ENCODE data around the gene MAPK4.
"Not testable (repeated sequence)": the region's sequence is repeated elsewhere in the genome, so short reads cannot be mapped to it uniquely, and the experiment has no call there.

MAPK4 gene

DNA sequence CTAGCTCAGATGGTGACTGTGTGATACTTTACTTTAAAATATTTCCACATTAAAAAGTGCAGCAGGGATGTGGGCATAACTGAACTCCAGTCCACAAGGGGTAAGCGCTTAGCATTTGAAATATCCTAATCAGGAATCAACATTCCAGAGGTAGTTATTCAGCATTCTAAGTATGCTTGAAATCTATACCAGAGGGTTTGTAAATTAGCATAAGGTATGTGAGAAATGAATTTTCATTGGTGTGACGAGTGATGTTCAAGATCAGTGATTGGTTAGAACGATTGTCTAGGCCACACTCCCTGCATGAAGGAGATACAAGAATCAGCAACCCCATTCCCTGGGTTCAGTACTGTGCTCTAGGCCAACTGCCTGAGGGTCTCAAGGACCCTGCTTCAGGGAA lies 42.6 kb downstream of the MAPK4 start:
- Mint-ChIP-seq H3K27ac (no peak overlapping the region), H3K9me3 (peaks cover 6% of the 10 kb centered on the region), H3K27me3 (peaks cover 15% of the 10 kb centered on the region), H3K4me3 (no peak overlapping the region), H3K4me1 (no peaks in the 10 kb centered on the region), H3K36me3 (no peaks in the 10 kb centered on the region)
- no peak for ATAC-seq

DNA sequence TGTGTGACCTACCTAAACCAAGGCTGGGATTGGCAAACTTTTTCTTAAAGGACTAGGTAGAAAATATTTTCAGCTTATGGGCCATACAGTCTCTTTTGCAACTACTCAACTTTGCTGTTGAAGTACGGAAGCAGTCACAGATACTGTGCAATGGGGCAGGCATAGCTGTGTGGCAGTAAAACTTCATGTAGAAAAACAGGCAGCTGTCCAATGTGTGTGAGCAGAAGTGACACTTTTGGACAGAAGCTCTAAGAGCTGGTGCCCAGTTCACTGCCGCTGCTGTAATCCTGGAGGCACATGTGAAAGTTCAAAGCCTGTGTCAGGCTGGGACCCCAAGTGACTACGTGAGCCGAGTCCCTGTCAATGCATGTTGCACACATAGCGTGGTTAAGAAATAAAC lies 46.7 kb downstream of the MAPK4 start:
- Mint-ChIP-seq H3K36me3 (no peaks in the 10 kb centered on the region), H3K27ac (no peak overlapping the region), H3K4me1 (no peaks in the 10 kb centered on the region), H3K27me3 (peaks cover 2% of the 10 kb centered on the region), H3K9me3 (peaks cover 5% of the 10 kb centered on the region), H3K4me3 (no peak overlapping the region)
- ATAC-seq: no peak

DNA sequence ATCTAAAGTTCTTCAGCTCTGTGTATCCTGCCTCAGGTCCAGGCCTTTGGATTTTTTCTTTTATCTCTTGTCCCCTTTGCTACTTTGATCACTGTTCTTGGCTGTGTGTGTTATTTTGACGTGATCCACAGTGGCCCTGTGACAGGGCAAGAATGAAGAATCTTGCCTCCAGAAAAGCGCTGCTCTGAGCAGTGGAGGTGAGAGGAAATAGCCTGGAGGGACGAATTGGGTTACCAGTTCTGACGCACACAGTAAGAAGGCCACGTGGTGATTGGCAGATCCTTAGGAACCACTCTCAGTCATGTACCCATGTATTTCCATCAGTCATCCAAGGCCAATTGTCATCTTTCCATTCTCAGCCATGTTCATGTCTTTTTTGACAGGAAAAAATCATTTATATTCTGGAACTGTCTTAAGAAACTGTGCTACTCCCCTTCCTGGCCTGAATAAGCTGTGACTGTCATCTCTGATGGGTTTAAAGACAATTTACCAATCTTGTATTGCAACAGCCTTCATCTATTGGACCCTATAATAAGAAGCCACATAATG lies 47.6 kb downstream of the MAPK4 start:
- no peaks in the 10 kb centered on the region for H3K4me1 Mint-ChIP-seq
- H3K4me3 Mint-ChIP-seq: no peak overlapping the region
- no peaks in the 10 kb centered on the region for H3K27me3 Mint-ChIP-seq
- H3K27ac Mint-ChIP-seq: no peak overlapping the region
- H3K9me3 Mint-ChIP-seq: peaks cover 3% of the 10 kb centered on the region
- ATAC-seq: no peak
- H3K36me3 Mint-ChIP-seq: no peaks in the 10 kb centered on the region

DNA sequence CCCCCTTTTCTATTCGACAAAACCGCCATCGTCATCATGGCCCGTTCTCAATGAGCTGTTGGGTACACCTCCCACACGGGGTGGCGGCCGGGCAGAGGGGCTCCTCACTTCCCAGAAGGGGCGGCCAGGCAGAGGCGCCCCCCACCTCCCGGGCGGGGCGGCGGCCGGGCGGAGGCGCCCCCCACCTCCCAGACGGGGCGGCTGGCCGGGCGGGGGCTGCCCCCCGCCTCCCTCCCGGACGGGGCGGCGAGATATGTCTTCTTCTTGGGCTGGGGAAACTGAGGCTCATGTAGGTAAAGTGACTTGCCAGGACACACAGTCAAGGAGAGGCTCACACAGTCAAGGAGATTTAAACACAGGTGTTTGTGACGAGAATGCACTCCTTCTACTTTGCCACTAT lies 49.3 kb downstream of the MAPK4 start:
- not testable (repeated sequence) for H3K9me3 Mint-ChIP-seq, H3K4me1 Mint-ChIP-seq, H3K4me3 Mint-ChIP-seq, H3K27me3 Mint-ChIP-seq, H3K36me3 Mint-ChIP-seq, H3K27ac Mint-ChIP-seq, ATAC-seq

DNA sequence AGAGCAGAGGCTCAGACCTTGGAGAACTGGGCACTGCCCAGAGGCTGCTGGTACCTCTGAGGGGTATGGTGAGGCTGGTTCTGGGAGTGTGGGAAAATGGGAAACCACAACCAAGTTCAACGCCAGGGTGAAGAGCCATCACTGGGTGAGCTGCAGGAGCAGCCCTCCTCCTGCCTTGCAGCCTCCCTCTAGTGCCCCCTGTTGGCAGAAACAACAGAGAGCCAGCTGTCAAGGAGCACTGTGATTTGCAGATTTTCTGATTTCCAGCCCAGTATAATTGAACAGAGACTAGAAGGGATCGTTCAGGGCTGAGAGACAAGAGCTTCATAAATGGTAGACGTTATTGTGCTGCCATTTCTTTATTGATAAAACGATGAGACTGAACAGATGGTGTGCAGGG lies 50.5 kb downstream of the MAPK4 start:
- ATAC-seq: no peak
- Mint-ChIP-seq H3K27ac (no peak overlapping the region), H3K27me3 (no peaks in the 10 kb centered on the region), H3K4me1 (no peaks in the 10 kb centered on the region), H3K36me3 (no peaks in the 10 kb centered on the region), H3K9me3 (peaks cover 7% of the 10 kb centered on the region), H3K4me3 (no peak overlapping the region)

DNA sequence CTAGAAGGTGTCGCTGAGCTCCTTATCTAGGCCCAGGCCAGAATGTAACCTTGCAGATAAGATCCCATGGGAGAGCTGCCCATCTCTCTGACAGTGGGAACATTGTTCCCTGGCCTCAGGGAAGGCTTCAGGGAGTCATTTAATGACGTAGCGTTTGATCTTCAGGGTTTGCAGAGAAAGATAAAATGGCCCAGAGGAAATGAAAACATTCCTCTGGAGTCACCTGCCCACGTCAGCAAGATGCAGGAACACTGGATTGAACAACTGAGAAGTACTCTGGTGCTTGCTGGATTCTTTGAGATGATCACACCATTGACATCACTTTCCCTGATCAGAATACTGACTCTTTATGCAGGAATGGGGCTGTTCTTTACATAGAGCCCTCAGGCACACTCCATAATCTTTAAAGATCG lies 51.6 kb downstream of the MAPK4 start:
- Mint-ChIP-seq H3K36me3 (no peaks in the 10 kb centered on the region), H3K27ac (no peak overlapping the region), H3K9me3 (peaks cover 7% of the 10 kb centered on the region), H3K27me3 (no peaks in the 10 kb centered on the region), H3K4me3 (no peak overlapping the region), H3K4me1 (no peaks in the 10 kb centered on the region)
- ATAC-seq: no peak

DNA sequence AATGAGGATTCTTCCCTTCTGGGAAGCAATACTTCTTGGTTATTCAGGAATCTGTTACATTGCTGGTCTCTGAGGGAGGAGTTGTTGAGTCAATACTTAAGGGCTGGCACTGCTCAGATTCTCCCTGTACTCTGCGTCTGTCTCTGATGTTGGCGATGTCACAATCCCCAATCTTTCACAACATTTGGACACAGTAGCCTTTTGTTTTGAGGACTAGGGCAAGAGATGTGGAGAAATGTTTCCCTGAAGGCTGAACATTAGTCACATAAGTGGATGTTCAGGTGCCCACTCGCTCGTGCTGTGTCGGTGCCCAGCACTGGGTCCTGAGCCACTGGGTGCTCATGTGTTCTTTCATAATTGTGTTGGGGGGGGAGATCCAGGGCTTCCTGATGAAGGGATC lies 55.0 kb downstream of the MAPK4 start:
- no peak overlapping the region for H3K27ac Mint-ChIP-seq
- H3K4me1 Mint-ChIP-seq: no peaks in the 10 kb centered on the region
- no peaks in the 10 kb centered on the region for H3K36me3 Mint-ChIP-seq
- H3K27me3 Mint-ChIP-seq: no peaks in the 10 kb centered on the region
- H3K9me3 Mint-ChIP-seq: peaks cover 4% of the 10 kb centered on the region
- no peak overlapping the region for H3K4me3 Mint-ChIP-seq
- peak; percentile 35 for ATAC-seq

DNA sequence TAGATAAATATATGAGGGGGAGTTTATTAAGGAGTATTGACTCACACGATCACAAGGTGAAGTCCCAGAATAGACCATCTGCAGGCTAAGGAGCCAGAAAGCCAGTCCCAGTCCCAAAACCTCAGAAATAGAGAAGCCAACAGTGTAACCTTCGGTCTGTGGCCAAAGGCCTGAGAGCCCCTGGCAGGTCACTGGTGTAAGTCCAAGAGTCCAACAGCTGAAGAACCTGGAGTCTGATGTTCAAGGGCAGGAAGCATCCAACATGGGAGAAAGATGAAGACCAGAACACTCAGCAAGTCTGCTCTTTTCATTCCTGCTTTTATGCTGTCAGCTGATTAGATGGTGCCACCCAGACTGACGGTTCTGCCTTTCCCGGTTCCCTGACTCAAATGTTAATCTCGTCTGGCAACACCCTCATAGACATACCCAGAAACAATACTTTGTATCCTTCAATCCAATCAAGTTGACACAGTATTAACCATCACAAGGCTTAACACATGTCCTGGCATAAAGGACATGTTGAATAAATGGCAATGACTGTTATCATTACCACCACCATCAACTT lies 56.7 kb downstream of the MAPK4 start:
- peaks cover 4% of the 10 kb centered on the region for H3K9me3 Mint-ChIP-seq
- no peaks in the 10 kb centered on the region for H3K4me1 Mint-ChIP-seq
- H3K4me3 Mint-ChIP-seq: no peak overlapping the region
- H3K27me3 Mint-ChIP-seq: no peaks in the 10 kb centered on the region
- no peak for ATAC-seq
- H3K27ac Mint-ChIP-seq: no peak overlapping the region
- no peaks in the 10 kb centered on the region for H3K36me3 Mint-ChIP-seq

DNA sequence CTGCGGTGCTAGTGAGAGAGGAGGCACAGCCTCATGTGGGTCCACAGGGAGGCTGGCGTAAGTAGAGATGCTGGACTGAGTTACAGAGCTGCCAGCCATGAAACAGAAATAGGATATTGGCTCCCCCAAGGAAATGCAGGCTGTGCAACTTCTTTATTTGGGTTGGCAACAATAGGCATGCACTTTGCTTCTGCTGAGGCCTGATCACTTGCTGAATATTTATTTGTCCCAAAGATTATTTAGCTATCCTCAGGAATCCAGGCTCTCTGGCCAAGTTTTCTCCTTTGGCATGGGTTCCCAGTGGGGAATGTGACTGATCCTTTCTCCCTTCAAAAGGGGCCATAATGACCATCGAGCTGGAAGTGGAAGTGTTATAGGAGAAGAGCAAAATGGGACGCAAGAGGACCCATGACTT lies 60.0 kb downstream of the MAPK4 start:
- no peaks in the 10 kb centered on the region for H3K4me1 Mint-ChIP-seq
- H3K9me3 Mint-ChIP-seq: peaks cover 4% of the 10 kb centered on the region
- no peak for ATAC-seq
- no peaks in the 10 kb centered on the region for H3K36me3 Mint-ChIP-seq
- peaks cover 10% of the 10 kb centered on the region for H3K27me3 Mint-ChIP-seq
- no peak overlapping the region for H3K27ac Mint-ChIP-seq
- H3K4me3 Mint-ChIP-seq: no peak overlapping the region

DNA sequence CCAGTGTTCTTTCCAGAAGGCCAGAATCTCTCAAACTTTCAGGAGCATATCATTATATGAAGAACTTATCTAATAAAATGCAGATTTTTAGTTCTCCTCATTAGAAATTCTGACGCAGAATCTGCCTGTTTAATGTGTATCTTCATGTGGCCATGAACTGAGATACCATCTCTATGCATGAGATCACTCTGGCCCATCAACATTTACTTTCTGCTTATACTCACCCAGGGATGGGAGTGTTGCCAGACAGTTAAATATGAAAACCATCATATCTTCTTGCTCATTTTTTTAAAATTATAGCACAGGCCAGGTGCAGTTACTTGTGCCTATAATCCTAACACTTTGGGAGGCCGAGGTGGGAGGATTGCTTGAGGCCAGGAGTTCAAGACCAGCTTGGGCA lies 60.4 kb downstream of the MAPK4 start:
- Mint-ChIP-seq H3K27ac (no peak overlapping the region), H3K4me1 (no peaks in the 10 kb centered on the region), H3K4me3 (no peak overlapping the region), H3K27me3 (peaks cover 10% of the 10 kb centered on the region), H3K36me3 (no peaks in the 10 kb centered on the region), H3K9me3 (peaks cover 4% of the 10 kb centered on the region)
- ATAC-seq: no peak

DNA sequence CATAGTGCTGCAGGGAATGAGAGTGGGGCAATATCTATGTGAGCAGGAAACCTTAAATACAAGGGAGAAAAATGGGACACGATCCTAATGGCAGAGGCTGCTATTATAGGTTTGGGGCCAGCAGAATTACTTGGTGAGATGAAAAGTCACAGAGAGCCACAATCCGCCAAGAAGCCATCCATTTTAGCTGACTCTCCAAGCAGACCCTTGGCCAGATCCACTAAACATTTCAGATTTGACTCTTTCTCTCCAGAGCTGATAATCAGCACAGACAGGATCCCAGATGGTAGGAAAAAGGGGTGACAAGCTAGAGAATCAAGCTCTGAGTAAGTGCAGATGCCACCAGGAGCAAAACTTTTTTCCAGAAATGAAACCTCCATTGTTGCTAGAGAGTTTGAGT lies 61.5 kb downstream of the MAPK4 start:
- Mint-ChIP-seq H3K27ac (no peak overlapping the region), H3K4me3 (no peak overlapping the region), H3K36me3 (no peaks in the 10 kb centered on the region), H3K4me1 (no peaks in the 10 kb centered on the region), H3K9me3 (peaks cover 4% of the 10 kb centered on the region), H3K27me3 (peaks cover 10% of the 10 kb centered on the region)
- no peak for ATAC-seq

DNA sequence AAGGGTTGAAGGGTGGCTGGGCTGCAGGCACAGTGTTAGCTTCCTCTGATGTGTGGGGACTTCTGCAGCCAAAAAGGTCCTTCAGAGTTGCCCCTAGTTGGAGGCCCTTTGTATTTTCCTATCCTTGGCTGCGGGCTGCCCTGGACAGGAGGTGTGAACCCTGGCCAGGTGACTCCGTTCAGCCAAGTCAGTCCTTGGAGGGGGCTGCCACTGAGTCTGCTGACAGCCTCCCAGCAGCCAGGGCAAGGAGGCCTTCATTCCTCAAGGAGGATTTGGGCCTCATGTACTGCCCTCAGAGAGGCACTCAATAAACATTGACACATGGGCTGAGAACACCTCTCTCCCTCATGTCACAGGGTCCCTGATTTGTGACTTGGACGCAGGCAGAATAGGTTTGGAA lies 62.4 kb downstream of the MAPK4 start:
- peaks cover 4% of the 10 kb centered on the region for H3K9me3 Mint-ChIP-seq
- no peaks in the 10 kb centered on the region for H3K36me3 Mint-ChIP-seq
- H3K27ac Mint-ChIP-seq: no peak overlapping the region
- ATAC-seq: no peak
- H3K27me3 Mint-ChIP-seq: peaks cover 10% of the 10 kb centered on the region
- no peak overlapping the region for H3K4me3 Mint-ChIP-seq
- H3K4me1 Mint-ChIP-seq: no peaks in the 10 kb centered on the region

DNA sequence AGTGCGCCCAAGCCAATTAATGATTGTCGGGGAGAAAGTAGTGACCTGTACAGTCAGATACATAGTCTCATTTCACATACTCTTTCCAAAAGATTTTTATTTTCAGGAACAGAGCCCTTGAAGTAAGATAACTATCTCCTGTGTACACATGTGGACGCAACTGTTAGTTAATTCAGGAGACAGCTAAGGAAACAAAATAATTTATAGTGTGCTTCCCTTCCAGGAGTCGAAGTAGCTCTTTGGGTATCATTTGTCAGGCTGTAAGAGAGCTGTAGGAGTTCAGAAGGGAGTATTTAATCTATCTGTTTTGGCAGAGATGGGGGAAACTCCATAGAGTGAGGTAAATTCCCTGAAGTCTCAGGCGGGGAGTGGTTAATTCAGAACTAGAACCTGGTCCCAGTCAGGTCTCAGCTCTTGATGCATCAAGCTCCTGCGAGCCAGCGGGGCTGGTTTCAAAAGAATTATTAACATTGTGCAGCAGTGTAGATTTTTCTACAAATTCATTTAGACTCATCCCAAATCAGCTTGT lies 63.0 kb downstream of the MAPK4 start:
- Mint-ChIP-seq H3K36me3 (no peaks in the 10 kb centered on the region), H3K4me1 (no peaks in the 10 kb centered on the region), H3K9me3 (peaks cover 4% of the 10 kb centered on the region), H3K27me3 (peaks cover 10% of the 10 kb centered on the region), H3K27ac (no peak overlapping the region), H3K4me3 (no peak overlapping the region)
- no peak for ATAC-seq

DNA sequence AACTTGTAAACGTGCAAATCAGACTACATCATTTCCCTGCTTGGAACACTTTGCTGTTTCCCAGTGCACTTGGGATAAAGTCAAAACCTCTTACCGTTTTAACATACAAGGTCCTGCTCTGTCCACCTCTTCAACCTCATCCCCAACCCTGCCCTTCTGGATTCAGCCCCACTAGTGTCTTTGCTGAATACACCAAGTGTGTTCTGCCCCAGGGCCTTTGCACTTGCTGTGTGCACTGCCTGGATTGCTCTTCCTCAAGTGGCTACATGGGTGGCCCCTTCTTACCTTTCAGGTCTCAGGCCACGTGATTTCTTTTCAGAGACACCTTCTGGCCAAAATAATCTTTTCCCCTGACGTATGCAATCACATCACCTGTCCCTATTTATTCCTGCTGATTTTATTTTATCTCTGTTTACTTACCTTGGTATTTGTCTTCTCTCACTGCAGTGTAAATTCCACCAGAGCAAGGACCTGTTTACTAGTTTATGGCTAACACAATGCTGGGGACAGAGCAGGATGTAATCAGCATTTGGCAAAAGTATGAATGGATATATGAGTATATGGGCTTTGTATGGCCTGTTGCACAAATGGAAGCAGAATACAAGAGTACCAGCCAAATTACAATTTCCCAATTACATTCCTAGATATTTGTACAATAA lies 63.9 kb downstream of the MAPK4 start:
- no peaks in the 10 kb centered on the region for H3K36me3 Mint-ChIP-seq
- no peak for ATAC-seq
- no peaks in the 10 kb centered on the region for H3K4me1 Mint-ChIP-seq
- no peak overlapping the region for H3K4me3 Mint-ChIP-seq
- H3K27me3 Mint-ChIP-seq: peaks cover 10% of the 10 kb centered on the region
- peaks cover 4% of the 10 kb centered on the region for H3K9me3 Mint-ChIP-seq
- H3K27ac Mint-ChIP-seq: no peak overlapping the region

DNA sequence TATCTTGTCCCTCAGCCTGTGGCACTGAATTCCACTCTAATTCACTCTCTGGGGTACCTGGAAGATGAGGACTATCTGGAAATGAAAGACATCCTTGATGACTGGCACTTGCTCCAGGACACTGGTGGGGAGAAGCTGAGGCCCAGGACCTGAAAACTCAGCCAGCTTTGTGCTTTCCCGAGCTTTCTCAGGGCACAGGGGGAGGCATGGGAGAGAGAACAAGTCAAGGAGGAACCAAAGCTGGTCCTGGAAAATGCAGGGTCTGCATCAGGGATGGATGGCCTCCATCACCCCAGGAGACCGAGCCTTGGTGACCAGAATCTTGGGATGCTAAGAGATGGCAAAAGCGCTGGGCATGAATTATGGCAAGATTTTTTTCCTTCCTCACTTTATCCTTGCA lies 65.1 kb downstream of the MAPK4 start:
- H3K9me3 Mint-ChIP-seq: peaks cover 4% of the 10 kb centered on the region
- H3K27me3 Mint-ChIP-seq: peaks cover 10% of the 10 kb centered on the region
- no peak overlapping the region for H3K27ac Mint-ChIP-seq
- H3K36me3 Mint-ChIP-seq: no peaks in the 10 kb centered on the region
- H3K4me1 Mint-ChIP-seq: no peaks in the 10 kb centered on the region
- no peak overlapping the region for H3K4me3 Mint-ChIP-seq
- no peak for ATAC-seq

DNA sequence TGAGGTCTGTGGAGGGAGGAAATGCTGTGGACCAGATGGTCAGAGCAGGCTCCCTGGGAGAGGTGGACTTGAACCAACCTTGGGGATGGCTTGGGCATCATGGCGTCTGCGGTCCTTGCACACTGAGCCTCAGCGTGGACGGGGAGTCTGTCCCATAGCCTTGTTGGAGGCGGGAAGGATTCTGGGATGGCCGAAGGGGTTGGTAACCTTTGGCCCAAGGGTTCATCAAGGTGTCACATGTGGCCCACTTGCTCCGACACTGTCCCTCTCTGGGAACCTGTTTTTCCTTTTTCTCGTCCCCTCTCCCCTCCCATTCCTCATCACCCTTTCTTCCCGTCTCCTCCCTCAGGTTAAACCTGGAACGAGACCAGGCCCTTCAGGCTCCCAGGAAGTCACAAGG lies 66.4 kb downstream of the MAPK4 start:
- Mint-ChIP-seq H3K4me3 (no peak overlapping the region), H3K4me1 (no peaks in the 10 kb centered on the region), H3K9me3 (peaks cover 4% of the 10 kb centered on the region), H3K36me3 (no peaks in the 10 kb centered on the region), H3K27ac (no peak overlapping the region), H3K27me3 (peaks cover 10% of the 10 kb centered on the region)
- no peak for ATAC-seq
